ENCODE measurements around the gene OTC. TPM values are rescaled to one million over a fixed set of nuclear protein-coding genes. Genes with fewer than 3 reads are reported as not detected.

The OTC gene
- polyA plus RNA-seq, 3 donors from 2014 or later = not detected

GRCh38 chrX:38374431-38374830 lies 22.0 kb downstream of the OTC start:
- Mint-ChIP-seq H3K36me3 (no peaks in the 10 kb centered on the region), H3K9me3 (peaks cover 0 to 2% (median 0%) of the 10 kb centered on the region in 6 donors), H3K27me3 (ENCODE audit: low read depth in 3 of 3) (peaks cover 0 to 3% (median 0%) of the 10 kb centered on the region in 3 donors), H3K4me3 (no peak overlapping the region), H3K4me1 (no peaks in the 10 kb centered on the region), H3K27ac (no peak overlapping the region)
- no peak for DNase-seq

- Mint-ChIP-seq H3K4me1 (no peaks in the 10 kb centered on the region), H3K9me3 (peaks cover 0 to 2% (median 0%) of the 10 kb centered on the region in 6 donors), H3K27ac (no peak overlapping the region), H3K4me3 (no peak overlapping the region), H3K36me3 (no peaks in the 10 kb centered on the region), H3K27me3 (ENCODE audit: low read depth in 3 of 3) (peaks cover 0 to 3% (median 0%) of the 10 kb centered on the region in 3 donors)
- no peak for DNase-seq
Observed at GRCh38 chrX:38375891-38376290, 23.5 kb downstream of the OTC start.

GRCh38 chrX:38376747-38377146 lies 24.3 kb downstream of the OTC start:
- Mint-ChIP-seq H3K4me3 (no peak overlapping the region), H3K4me1 (no peaks in the 10 kb centered on the region), H3K27ac (no peak overlapping the region), H3K36me3 (no peaks in the 10 kb centered on the region), H3K27me3 (ENCODE audit: low read depth in 3 of 3) (peaks cover 0 to 1% (median 0%) of the 10 kb centered on the region in 3 donors), H3K9me3 (peaks cover 0 to 2% (median 0%) of the 10 kb centered on the region in 6 donors)
- no peak for DNase-seq

GRCh38 chrX:38379088-38379487 lies 26.7 kb downstream of the OTC start:
- H3K4me1 Mint-ChIP-seq = no peaks in the 10 kb centered on the region
- H3K27ac Mint-ChIP-seq = no peak overlapping the region
- peaks cover 0 to 2% (median 0%) of the 10 kb centered on the region in 3 donors for H3K27me3 Mint-ChIP-seq (ENCODE audit: low read depth in 3 of 3)
- no peak for DNase-seq
- no peaks in the 10 kb centered on the region for H3K36me3 Mint-ChIP-seq
- no peak overlapping the region for H3K4me3 Mint-ChIP-seq
- H3K9me3 Mint-ChIP-seq = peaks cover 0 to 2% (median 0%) of the 10 kb centered on the region in 6 donors

GRCh38 chrX:38382663-38383062 lies 30.3 kb downstream of the OTC start:
- DNase-seq = no peak
- Mint-ChIP-seq H3K9me3 (no peaks in the 10 kb centered on the region), H3K27me3 (ENCODE audit: low read depth in 3 of 3) (peaks cover 1 to 5% (median 3%) of the 10 kb centered on the region in 3 donors), H3K4me1 (no peaks in the 10 kb centered on the region), H3K4me3 (no peak overlapping the region), H3K36me3 (no peaks in the 10 kb centered on the region), H3K27ac (peak overlapping the region in 1 of 6 donors; percentile 14)

GRCh38 chrX:38400389-38400910 lies 48.0 kb downstream of the OTC start:
- H3K4me3 Mint-ChIP-seq = no peak overlapping the region
- H3K9me3 Mint-ChIP-seq = no peaks in the 10 kb centered on the region
- no peak overlapping the region for H3K27ac Mint-ChIP-seq
- peaks cover 0 to 9% (median 3%) of the 10 kb centered on the region in 3 donors for H3K27me3 Mint-ChIP-seq (ENCODE audit: low read depth in 3 of 3)
- H3K4me1 Mint-ChIP-seq = no peaks in the 10 kb centered on the region
- no peak for DNase-seq
- no peaks in the 10 kb centered on the region for H3K36me3 Mint-ChIP-seq

- no peaks in the 10 kb centered on the region for H3K4me1 Mint-ChIP-seq
- H3K27me3 Mint-ChIP-seq (ENCODE audit: low read depth in 3 of 3) = peaks cover 0 to 9% (median 4%) of the 10 kb centered on the region in 3 donors
- no peaks in the 10 kb centered on the region for H3K9me3 Mint-ChIP-seq
- DNase-seq = no peak
- H3K36me3 Mint-ChIP-seq = no peaks in the 10 kb centered on the region
- no peak overlapping the region for H3K4me3 Mint-ChIP-seq
- no peak overlapping the region for H3K27ac Mint-ChIP-seq
Observed at GRCh38 chrX:38402118-38402517, 49.7 kb downstream of the OTC start.

- DNase-seq = no peak
- no peaks in the 10 kb centered on the region for H3K4me1 Mint-ChIP-seq
- H3K27ac Mint-ChIP-seq = no peak overlapping the region
- H3K36me3 Mint-ChIP-seq = no peaks in the 10 kb centered on the region
- H3K27me3 Mint-ChIP-seq (ENCODE audit: low read depth in 3 of 3) = peaks cover 0 to 13% (median 4%) of the 10 kb centered on the region in 3 donors
- no peak overlapping the region for H3K4me3 Mint-ChIP-seq
- no peaks in the 10 kb centered on the region for H3K9me3 Mint-ChIP-seq
Observed at GRCh38 chrX:38403834-38404233, 51.4 kb downstream of the OTC start.

GRCh38 chrX:38407126-38407525 lies 54.7 kb downstream of the OTC start:
- Mint-ChIP-seq H3K27me3 (ENCODE audit: low read depth in 3 of 3) (peaks cover 1 to 7% (median 2%) of the 10 kb centered on the region in 3 donors), H3K4me3 (no peak overlapping the region), H3K9me3 (no peaks in the 10 kb centered on the region), H3K36me3 (no peaks in the 10 kb centered on the region), H3K4me1 (no peaks in the 10 kb centered on the region), H3K27ac (no peak overlapping the region)
- no peak for DNase-seq

GRCh38 chrX:38409289-38409688 lies 56.9 kb downstream of the OTC start:
- Mint-ChIP-seq H3K27ac (no peak overlapping the region), H3K9me3 (no peaks in the 10 kb centered on the region), H3K4me1 (no peaks in the 10 kb centered on the region), H3K36me3 (no peaks in the 10 kb centered on the region), H3K27me3 (ENCODE audit: low read depth in 3 of 3) (peaks cover 3 to 5% (median 4%) of the 10 kb centered on the region in 3 donors), H3K4me3 (no peak overlapping the region)
- no peak for DNase-seq

- H3K9me3 Mint-ChIP-seq = no peaks in the 10 kb centered on the region
- no peaks in the 10 kb centered on the region for H3K36me3 Mint-ChIP-seq
- no peaks in the 10 kb centered on the region for H3K4me1 Mint-ChIP-seq
- no peak overlapping the region for H3K27ac Mint-ChIP-seq
- no peak overlapping the region for H3K4me3 Mint-ChIP-seq
- peaks cover 0 to 13% (median 0%) of the 10 kb centered on the region in 3 donors for H3K27me3 Mint-ChIP-seq (ENCODE audit: low read depth in 3 of 3)
- DNase-seq = no peak
Observed at GRCh38 chrX:38426785-38427184, 74.4 kb downstream of the OTC start.

- Mint-ChIP-seq H3K27me3 (ENCODE audit: low read depth in 3 of 3) (peaks cover 0 to 9% (median 0%) of the 10 kb centered on the region in 3 donors), H3K36me3 (no peaks in the 10 kb centered on the region), H3K4me1 (no peaks in the 10 kb centered on the region), H3K9me3 (peaks cover 0 to 2% (median 0%) of the 10 kb centered on the region in 6 donors), H3K27ac (no peak overlapping the region), H3K4me3 (no peak overlapping the region)
- no peak for DNase-seq
Observed at GRCh38 chrX:38431525-38431924, 79.1 kb downstream of the OTC start.

- Mint-ChIP-seq H3K4me3 (no peak overlapping the region), H3K4me1 (no peaks in the 10 kb centered on the region), H3K36me3 (no peaks in the 10 kb centered on the region), H3K27me3 (ENCODE audit: low read depth in 3 of 3) (peaks cover 0 to 12% (median 2%) of the 10 kb centered on the region in 3 donors), H3K27ac (no peak overlapping the region), H3K9me3 (peaks cover 0 to 2% (median 0%) of the 10 kb centered on the region in 6 donors)
- DNase-seq = no peak
Observed at GRCh38 chrX:38435130-38435529, 82.7 kb downstream of the OTC start.

- Mint-ChIP-seq H3K4me3 (no peak overlapping the region), H3K27ac (no peak overlapping the region), H3K27me3 (ENCODE audit: low read depth in 3 of 3) (peaks cover 0 to 10% (median 2%) of the 10 kb centered on the region in 3 donors), H3K36me3 (no peaks in the 10 kb centered on the region), H3K9me3 (peaks cover 0 to 2% (median 0%) of the 10 kb centered on the region in 6 donors), H3K4me1 (no peaks in the 10 kb centered on the region)
- no peak for DNase-seq
Observed at GRCh38 chrX:38437093-38437492, 84.7 kb downstream of the OTC start.

GRCh38 chrX:38438321-38438720 lies 85.9 kb downstream of the OTC start:
- no peak overlapping the region for H3K4me3 Mint-ChIP-seq
- DNase-seq = no peak
- peaks cover 0 to 2% (median 0%) of the 10 kb centered on the region in 6 donors for H3K9me3 Mint-ChIP-seq
- no peaks in the 10 kb centered on the region for H3K4me1 Mint-ChIP-seq
- no peaks in the 10 kb centered on the region for H3K36me3 Mint-ChIP-seq
- H3K27ac Mint-ChIP-seq = no peak overlapping the region
- H3K27me3 Mint-ChIP-seq (ENCODE audit: low read depth in 3 of 3) = peaks cover 0 to 10% (median 2%) of the 10 kb centered on the region in 3 donors
